Thymus (tissue), 14 donors: ENCODE results near the gene DHH. TPM values are rescaled to one million over a fixed set of nuclear protein-coding genes. Genes with fewer than 3 reads are reported as not detected.
"Not testable (repeated sequence)": the region's sequence is repeated elsewhere in the genome, so short reads cannot be mapped to it uniquely, and the experiment has no call there.

ENCODE experiments used
- DNase-seq, 9 donors: peaks; one replicate each; pipeline ENCODE4 v3.0.0-alpha.2; 2013; ENCODE audit warnings: low spot score in 9 of 9, low read depth in 6 of 9, missing footprints in 1 of 9
- H3K27ac ChIP-seq, 2 donors: one replicate each; pipeline ENCODE4 v1.5.1; 2013; ENCODE audit warnings: control low read depth in 1 of 2, low read depth in 1 of 2, low read length in 1 of 2, mild to moderate bottlenecking in 1 of 2, moderate library complexity in 1 of 2
- H3K27me3 ChIP-seq, 2 donors: one replicate each; pipeline ENCODE4 v1.5.1; 2013; ENCODE audit warnings: low read length in 1 of 2; ENCODE audit not compliant: control insufficient read depth in 2 of 2, insufficient read depth in 1 of 2
- H3K36me3 ChIP-seq, 2 donors: one replicate each; pipeline ENCODE4 v1.5.1; 2013; ENCODE audit warnings: low read length in 1 of 2, mild to moderate bottlenecking in 1 of 2, moderate library complexity in 1 of 2; ENCODE audit not compliant: control insufficient read depth in 2 of 2, insufficient read depth in 2 of 2
- H3K4me1 ChIP-seq, 2 donors: one replicate each; pipeline ENCODE4 v1.5.1; 2013; ENCODE audit warnings: low read length in 2 of 2; ENCODE audit not compliant: control insufficient read depth in 2 of 2, insufficient read depth in 2 of 2
- H3K4me3 ChIP-seq, 2 donors: one replicate each; pipeline ENCODE4 v1.5.1; 2013; ENCODE audit warnings: low read length in 2 of 2, control low read depth in 1 of 2, mild to moderate bottlenecking in 1 of 2
- H3K9me3 ChIP-seq, 2 donors: one replicate each; pipeline ENCODE4 v1.5.1; 2013; ENCODE audit warnings: low read length in 1 of 2, mild to moderate bottlenecking in 1 of 2; ENCODE audit not compliant: control insufficient read depth in 2 of 2, insufficient read depth in 1 of 2
- WGBS: extraction: QIAGEN DNeasy Blood & Tissue Kit; methylation state at CpG from one replicate; pipeline ENCODE4 v1.1.7; 2013; 5-methylcytosine and 5-hydroxymethylcytosine counted together
- long read RNA-seq, 10 donors: transcript quantifications; one replicate each; lab custom pipeline, GENCODE V29; 2026
- polyA plus RNA-seq: library from polyadenylated mRNA; stranded (reverse); fragments of 200-250 nt; gene quantifications from one replicate; pipeline ENCODE4 v1.2.3, GENCODE V29; 2013
- total RNA-seq: library from RNA; stranded (reverse); fragments of 120-200 nt; gene quantifications from one replicate; pipeline ENCODE4 v1.2.4, GENCODE V29; 2013
- donor health status: healthy.

Gene DHH
- total RNA-seq (0.09 TPM), polyA plus RNA-seq (0.21 TPM)
- long read RNA-seq, donor 1: 0 reads
- long read RNA-seq, donor 2: 0 reads
- long read RNA-seq, donor 3: 0 reads
- long read RNA-seq, donor 4: 0 reads
- long read RNA-seq, donor 5: 0 reads
- long read RNA-seq, donor 6: 0 reads
- long read RNA-seq, donor 7: 0 reads
- long read RNA-seq, donor 8: 0 reads
- long read RNA-seq, donor 9: 0 reads
- long read RNA-seq, donor 10: 0 reads

GRCh38 chr12:49094160-49094974 is at the start of gene DHH:
DHH (minus strand) TSS chr12:49094801; CDS start chr12:49094512, 289 bp downstream.
- peak within 1 kb of the TSS in 1 of 2 donors; percentile 10 for H3K4me3 ChIP-seq
- no peak within 1 kb of the TSS for H3K27ac ChIP-seq
- 5% methylated on average over 49 of the region's 49 CpGs for WGBS
- DNase-seq: peak in 2 of 9 donors; percentile 29 to 60
- peaks cover 53 to 64% of the 10 kb centered on the region in 2 donors for H3K27me3 ChIP-seq
- H3K9me3 ChIP-seq: peaks cover 0 to 4% of the 10 kb centered on the region in 2 donors
- H3K36me3 ChIP-seq: peaks cover 21 to 26% of the 10 kb centered on the region in 2 donors
- H3K4me1 ChIP-seq: peaks cover 16 to 45% of the 10 kb centered on the region in 2 donors

- Histone ChIP-seq H3K27me3 (no peaks in the 10 kb centered on the region), H3K4me3 (no peak overlapping the region), H3K36me3 (no peaks in the 10 kb centered on the region), H3K4me1 (no peaks in the 10 kb centered on the region), H3K27ac (no peak overlapping the region), H3K9me3 (no peaks in the 10 kb centered on the region)
- WGBS: 97% methylated on average over 2 of the region's 2 CpGs
- no peak for DNase-seq
These were observed 49.8 kb upstream of the DHH start for GRCh38 chr12:49144384-49144783.

GRCh38 chr12:49138999-49139398 is 44.4 kb upstream of the DHH start:
- Histone ChIP-seq H3K9me3 (no peaks in the 10 kb centered on the region), H3K4me1 (no peaks in the 10 kb centered on the region), H3K27me3 (no peaks in the 10 kb centered on the region), H3K36me3 (no peaks in the 10 kb centered on the region), H3K4me3 (no peak overlapping the region), H3K27ac (no peak overlapping the region)
- over 99% methylated on average over 2 of the region's 2 CpGs for WGBS
- DNase-seq: no peak

- H3K27me3 ChIP-seq: no peaks in the 10 kb centered on the region
- H3K4me1 ChIP-seq: peaks cover 0 to 2% of the 10 kb centered on the region in 2 donors
- H3K9me3 ChIP-seq: no peaks in the 10 kb centered on the region
- no peak overlapping the region for H3K4me3 ChIP-seq
- WGBS: 80% methylated on average over 2 of the region's 2 CpGs
- no peaks in the 10 kb centered on the region for H3K36me3 ChIP-seq
- H3K27ac ChIP-seq: no peak overlapping the region
- no peak for DNase-seq
These were observed 44.0 kb upstream of the DHH start for GRCh38 chr12:49138587-49138986.

GRCh38 chr12:49137476-49137875 is 42.9 kb upstream of the DHH start:
- Histone ChIP-seq H3K27ac (no peak overlapping the region), H3K27me3 (no peaks in the 10 kb centered on the region), H3K4me3 (no peak overlapping the region), H3K4me1 (peaks cover 3% of the 10 kb centered on the region in 2 donors), H3K36me3 (no peaks in the 10 kb centered on the region), H3K9me3 (no peaks in the 10 kb centered on the region)
- 98% methylated on average over 1 of the region's 1 CpG for WGBS
- no peak for DNase-seq

GRCh38 chr12:49136997-49137396 is 42.4 kb upstream of the DHH start:
- H3K36me3 ChIP-seq, H3K4me1 ChIP-seq, DNase-seq, H3K27me3 ChIP-seq, H3K4me3 ChIP-seq, H3K27ac ChIP-seq, H3K9me3 ChIP-seq: not testable (repeated sequence)
- 96% methylated on average over 3 of the region's 3 CpGs for WGBS

GRCh38 chr12:49133590-49133989 is 39.0 kb upstream of the DHH start:
- peaks cover 13 to 22% of the 10 kb centered on the region in 2 donors for H3K4me1 ChIP-seq
- no peak overlapping the region for H3K27ac ChIP-seq
- H3K36me3 ChIP-seq: peaks cover 10 to 20% of the 10 kb centered on the region in 2 donors
- no peaks in the 10 kb centered on the region for H3K27me3 ChIP-seq
- 96% methylated on average over 10 of the region's 10 CpGs for WGBS
- DNase-seq: no peak
- no peak overlapping the region for H3K4me3 ChIP-seq
- H3K9me3 ChIP-seq: no peaks in the 10 kb centered on the region

- H3K4me3 ChIP-seq: no peak overlapping the region
- DNase-seq: no peak
- no peaks in the 10 kb centered on the region for H3K27me3 ChIP-seq
- no peak overlapping the region for H3K27ac ChIP-seq
- WGBS: 90% methylated on average over 5 of the region's 5 CpGs
- H3K9me3 ChIP-seq: no peaks in the 10 kb centered on the region
- peaks cover 12 to 22% of the 10 kb centered on the region in 2 donors for H3K36me3 ChIP-seq
- H3K4me1 ChIP-seq: peaks cover 13 to 22% of the 10 kb centered on the region in 2 donors
These were observed 38.4 kb upstream of the DHH start for GRCh38 chr12:49133014-49133413.

- peak in 1 of 9 donors; percentile 8 for DNase-seq
- Histone ChIP-seq H3K27ac (peak overlapping the region; percentile 90 to 97), H3K27me3 (no peaks in the 10 kb centered on the region), H3K4me3 (peak overlapping the region; percentile 49 to 60), H3K9me3 (no peaks in the 10 kb centered on the region), H3K36me3 (peaks cover 22 to 32% of the 10 kb centered on the region in 2 donors), H3K4me1 (peaks cover 13 to 22% of the 10 kb centered on the region in 2 donors)
- 22% methylated on average over 9 of the region's 9 CpGs for WGBS
These were observed 37.4 kb upstream of the DHH start for GRCh38 chr12:49131894-49132461.
